K562 (cell line): ENCODE measurements around the gene ABCA7. TPM values are rescaled to one million over a fixed set of nuclear protein-coding genes. Genes with fewer than 3 reads are reported as not detected.
A peak's percentile ranks its signal among the peaks of the same experiment; 100 is the strongest.

ENCODE experiments used
- BRF1 ChIP-seq: IDR thresholded peaks from 3 replicates; pipeline ENCODE4 v1.6.1; 2011; ENCODE audit warnings: borderline replicate concordance, mild to moderate bottlenecking; ENCODE audit not compliant: insufficient read length; ENCODE audit errors: extremely low read depth
- ELF4 ChIP-seq: fragments of 450-650 bp; formaldehyde crosslinking; IDR thresholded peaks from 2 replicates; pipeline ENCODE4 v1.4.0; 2022; ENCODE audit warnings: missing genetic modification characterization
- EZH2 ChIP-seq: IDR thresholded peaks from 2 replicates; pipeline ENCODE4 v1.6.1; 2012; ENCODE audit warnings: low read depth, mild to moderate bottlenecking, inconsistent platforms, low read length, borderline replicate concordance
- NR4A1 ChIP-seq, 2 experiments: fragments of 250-450 bp in 1 of 2; fragments of 450-650 bp in 1 of 2; sonication (Bioruptor Pico) in 1 of 2; IDR thresholded peaks; 2 replicates each; pipeline versions ENCODE4 v1.4.0 to v1.6.1; 2016 to 2020; ENCODE audit warnings: mild to moderate bottlenecking in 2 of 2, missing compliant biosample characterization in 1 of 2, missing genetic modification characterization in 1 of 2, moderate library complexity in 1 of 2
- PCBP2 ChIP-seq: fragments of 200-400 bp; formaldehyde crosslinking; IDR thresholded peaks from 2 replicates; pipeline ENCODE4 v1.6.1; 2018; ENCODE audit warnings: low read length, low read depth, mild to moderate bottlenecking, moderate library complexity; ENCODE audit not compliant: poor library complexity, severe bottlenecking
- PRMT5 ChIP-seq: sonication (generic); formaldehyde crosslinking; IDR thresholded peaks from 2 replicates; pipeline ENCODE4 v1.5.0; 2020; ENCODE audit warnings: missing genetic modification reagents
- PTBP1 ChIP-seq: fragments of 200-400 bp; formaldehyde crosslinking; IDR thresholded peaks from 2 replicates; pipeline ENCODE4 v1.6.1; 2017; ENCODE audit warnings: low read depth, low read length
- RBBP5 ChIP-seq: fragments of 200-600 bp; sonication (generic); IDR thresholded peaks from 2 replicates; pipeline ENCODE4 v1.6.1; 2012; ENCODE audit warnings: borderline replicate concordance, mild to moderate bottlenecking, low read length, control low read depth, inconsistent platforms; ENCODE audit not compliant: insufficient read depth, poor library complexity, severe bottlenecking
- RBFOX2 ChIP-seq: fragments of 200-400 bp; formaldehyde crosslinking; IDR thresholded peaks from 2 replicates; pipeline ENCODE4 v1.6.1; 2017; ENCODE audit warnings: low read depth, mild to moderate bottlenecking, low read length, moderate library complexity
- RBM22 ChIP-seq: fragments of 200-400 bp; formaldehyde crosslinking; IDR thresholded peaks from 2 replicates; pipeline ENCODE4 v1.6.1; 2018; ENCODE audit warnings: low read length, low read depth; ENCODE audit not compliant: poor library complexity, severe bottlenecking
- STAG1 ChIP-seq: sonication (generic); formaldehyde crosslinking; IDR thresholded peaks from 2 replicates; pipeline ENCODE4 v1.5.0; 2020; ENCODE audit warnings: missing genetic modification reagents, borderline replicate concordance
- ZEB2 ChIP-seq: fragments of 450-650 bp; IDR thresholded peaks from 2 replicates; pipeline ENCODE4 v1.6.1; 2016
- polyA plus RNA-seq, 8 experiments: library from polyadenylated mRNA; depleted of rRNA in 4 of 8; stranded (reverse) in 5 of 8; unstranded in 3 of 8; fragments of >200 nt; fragmentation: Nextera tagmentation in 2 of 8; fragmentation: Illumina TruSeq in 1 of 8; extraction: Ambion mirVana in 2 of 8; extraction: Trizol in 1 of 8; gene quantifications; 2 replicates each; pipeline versions ENCODE4 v1.2.1 to v1.2.3, GENCODE V29; 2011 to 2014; ENCODE audit warnings: inconsistent platforms in 1 of 8, missing spikeins in 1 of 8
- total RNA-seq, 7 experiments: library from RNA; depleted of rRNA in 6 of 7; stranded (reverse); fragments of >200 nt in 6 of 7; fragmentation: Illumina TruSeq in 2 of 7; extraction: Trizol in 2 of 7; gene quantifications; 2 replicates each; pipeline versions ENCODE4 v1.2.1 to v1.2.3, GENCODE V29; 2011 to 2021; ENCODE audit warnings: low replicate concordance in 1 of 7
- TF ChIP-seq, protein P1 (sequence below): sonication (generic); formaldehyde crosslinking; IDR thresholded peaks from 2 replicates; pipeline ENCODE4 v1.8.0; 2023; ENCODE audit warnings: mild to moderate bottlenecking, missing genetic modification reagents
- TF ChIP-seq, protein P2 (sequence below): fragments of 250-450 bp; sonication (Bioruptor Pico); IDR thresholded peaks from 2 replicates; pipeline ENCODE4 v1.4.0; 2020
- TF ChIP-seq, protein P3 (sequence below), 3 experiments: fragments of 200-800 bp in 1 of 3; sonication (Bioruptor generic) in 1 of 3; sonication (generic) in 1 of 3; formaldehyde crosslinking in 1 of 3; IDR thresholded peaks; 2 replicates each; pipeline versions ENCODE4 v1.6.1 to v1.8.0; 2016 to 2022; ENCODE audit warnings: mild to moderate bottlenecking in 2 of 3, missing compliant biosample characterization in 2 of 3, missing genetic modification characterization in 2 of 3, missing genetic modification reagents in 1 of 3
- TF ChIP-seq, protein P4 (sequence below): fragments of 250-450 bp; sonication (Bioruptor Pico); IDR thresholded peaks from 2 replicates; pipeline ENCODE4 v1.9.0; 2021; ENCODE audit warnings: mild to moderate bottlenecking, inconsistent platforms
- TF ChIP-seq, protein P5 (sequence below): IDR thresholded peaks from 2 replicates; pipeline ENCODE4 v1.6.1; 2016; ENCODE audit warnings: missing genetic modification characterization, missing compliant biosample characterization

ABCA7 gene
- total and polyA plus RNA-seq, 9 of the 15 experiments (the other 6 are each of a cell fraction or from before 2014, with no cell fraction given): 2.3 to 96.1 (median 31.2) TPM

DNA sequence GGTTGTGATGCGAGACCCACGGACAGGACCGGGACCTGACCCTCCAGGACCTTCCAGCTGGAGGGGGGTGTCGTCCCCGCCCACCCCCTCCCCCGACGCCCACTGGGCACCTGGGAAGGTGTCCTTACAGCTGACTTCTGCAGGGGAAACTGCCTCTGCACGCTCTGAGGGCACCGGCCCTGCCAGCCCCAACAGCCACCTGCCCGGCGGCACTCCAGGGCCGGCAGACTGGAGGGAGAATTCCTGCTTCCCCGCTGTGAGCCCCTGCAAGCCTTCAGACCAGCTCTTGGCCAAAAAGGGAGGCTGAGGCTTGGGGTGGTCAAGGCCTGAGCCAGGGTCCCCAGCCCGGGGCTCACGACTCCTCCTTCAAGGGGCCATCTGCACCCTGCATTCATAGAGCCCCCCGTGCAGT lies 12.3 kb upstream of the ABCA7 start (continued):
- TF ChIP-seq RBFOX2: peak; percentile 68
- no peak for TF ChIP-seq PTBP1
- no peak for TF ChIP-seq BRF1
- no peak for TF ChIP-seq STAG1 (CRISPR knock-in tag)
- TF ChIP-seq RBM22: no peak
- no peak for TF ChIP-seq ZEB2
- TF ChIP-seq EZH2: no peak
- TF ChIP-seq NR4A1 (CRISPR knock-in tag; IDR thresholded peaks at IDR 0.05): no peak
- TF ChIP-seq NR4A1 (tag; IDR thresholded peaks at IDR 0.05): no peak
- no peak for TF ChIP-seq PCBP2
- TF ChIP-seq PRMT5 (CRISPR knock-in tag): 0 out of 2 replicates have a peak, but pooled peaks have one; percentile 45
- TF ChIP-seq, protein P1, sequence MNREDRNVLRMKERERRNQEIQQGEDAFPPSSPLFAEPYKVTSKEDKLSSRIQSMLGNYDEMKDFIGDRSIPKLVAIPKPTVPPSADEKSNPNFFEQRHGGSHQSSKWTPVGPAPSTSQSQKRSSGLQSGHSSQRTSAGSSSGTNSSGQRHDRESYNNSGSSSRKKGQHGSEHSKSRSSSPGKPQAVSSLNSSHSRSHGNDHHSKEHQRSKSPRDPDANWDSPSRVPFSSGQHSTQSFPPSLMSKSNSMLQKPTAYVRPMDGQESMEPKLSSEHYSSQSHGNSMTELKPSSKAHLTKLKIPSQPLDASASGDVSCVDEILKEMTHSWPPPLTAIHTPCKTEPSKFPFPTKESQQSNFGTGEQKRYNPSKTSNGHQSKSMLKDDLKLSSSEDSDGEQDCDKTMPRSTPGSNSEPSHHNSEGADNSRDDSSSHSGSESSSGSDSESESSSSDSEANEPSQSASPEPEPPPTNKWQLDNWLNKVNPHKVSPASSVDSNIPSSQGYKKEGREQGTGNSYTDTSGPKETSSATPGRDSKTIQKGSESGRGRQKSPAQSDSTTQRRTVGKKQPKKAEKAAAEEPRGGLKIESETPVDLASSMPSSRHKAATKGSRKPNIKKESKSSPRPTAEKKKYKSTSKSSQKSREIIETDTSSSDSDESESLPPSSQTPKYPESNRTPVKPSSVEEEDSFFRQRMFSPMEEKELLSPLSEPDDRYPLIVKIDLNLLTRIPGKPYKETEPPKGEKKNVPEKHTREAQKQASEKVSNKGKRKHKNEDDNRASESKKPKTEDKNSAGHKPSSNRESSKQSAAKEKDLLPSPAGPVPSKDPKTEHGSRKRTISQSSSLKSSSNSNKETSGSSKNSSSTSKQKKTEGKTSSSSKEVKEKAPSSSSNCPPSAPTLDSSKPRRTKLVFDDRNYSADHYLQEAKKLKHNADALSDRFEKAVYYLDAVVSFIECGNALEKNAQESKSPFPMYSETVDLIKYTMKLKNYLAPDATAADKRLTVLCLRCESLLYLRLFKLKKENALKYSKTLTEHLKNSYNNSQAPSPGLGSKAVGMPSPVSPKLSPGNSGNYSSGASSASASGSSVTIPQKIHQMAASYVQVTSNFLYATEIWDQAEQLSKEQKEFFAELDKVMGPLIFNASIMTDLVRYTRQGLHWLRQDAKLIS: 0 out of 2 replicates have a peak, but pooled peaks have one; percentile 26
- TF ChIP-seq, protein P2, sequence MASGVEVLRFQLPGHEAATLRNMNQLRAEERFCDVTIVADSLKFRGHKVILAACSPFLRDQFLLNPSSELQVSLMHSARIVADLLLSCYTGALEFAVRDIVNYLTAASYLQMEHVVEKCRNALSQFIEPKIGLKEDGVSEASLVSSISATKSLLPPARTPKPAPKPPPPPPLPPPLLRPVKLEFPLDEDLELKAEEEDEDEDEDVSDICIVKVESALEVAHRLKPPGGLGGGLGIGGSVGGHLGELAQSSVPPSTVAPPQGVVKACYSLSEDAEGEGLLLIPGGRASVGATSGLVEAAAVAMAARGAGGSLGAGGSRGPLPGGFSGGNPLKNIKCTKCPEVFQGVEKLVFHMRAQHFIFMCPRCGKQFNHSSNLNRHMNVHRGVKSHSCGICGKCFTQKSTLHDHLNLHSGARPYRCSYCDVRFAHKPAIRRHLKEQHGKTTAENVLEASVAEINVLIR (CRISPR knock-in tag): no peak
- TF ChIP-seq, protein P3, sequence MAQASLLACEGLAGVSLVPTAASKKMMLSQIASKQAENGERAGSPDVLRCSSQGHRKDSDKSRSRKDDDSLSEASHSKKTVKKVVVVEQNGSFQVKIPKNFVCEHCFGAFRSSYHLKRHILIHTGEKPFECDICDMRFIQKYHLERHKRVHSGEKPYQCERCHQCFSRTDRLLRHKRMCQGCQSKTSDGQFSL (CRISPR knock-in tag; IDR thresholded peaks at IDR 0.05): peak; percentile 16; the same call in 1 of the 2 replicates
- TF ChIP-seq, protein P3 (tag; IDR thresholded peaks at IDR 0.05): no peak
- TF ChIP-seq, protein P4, sequence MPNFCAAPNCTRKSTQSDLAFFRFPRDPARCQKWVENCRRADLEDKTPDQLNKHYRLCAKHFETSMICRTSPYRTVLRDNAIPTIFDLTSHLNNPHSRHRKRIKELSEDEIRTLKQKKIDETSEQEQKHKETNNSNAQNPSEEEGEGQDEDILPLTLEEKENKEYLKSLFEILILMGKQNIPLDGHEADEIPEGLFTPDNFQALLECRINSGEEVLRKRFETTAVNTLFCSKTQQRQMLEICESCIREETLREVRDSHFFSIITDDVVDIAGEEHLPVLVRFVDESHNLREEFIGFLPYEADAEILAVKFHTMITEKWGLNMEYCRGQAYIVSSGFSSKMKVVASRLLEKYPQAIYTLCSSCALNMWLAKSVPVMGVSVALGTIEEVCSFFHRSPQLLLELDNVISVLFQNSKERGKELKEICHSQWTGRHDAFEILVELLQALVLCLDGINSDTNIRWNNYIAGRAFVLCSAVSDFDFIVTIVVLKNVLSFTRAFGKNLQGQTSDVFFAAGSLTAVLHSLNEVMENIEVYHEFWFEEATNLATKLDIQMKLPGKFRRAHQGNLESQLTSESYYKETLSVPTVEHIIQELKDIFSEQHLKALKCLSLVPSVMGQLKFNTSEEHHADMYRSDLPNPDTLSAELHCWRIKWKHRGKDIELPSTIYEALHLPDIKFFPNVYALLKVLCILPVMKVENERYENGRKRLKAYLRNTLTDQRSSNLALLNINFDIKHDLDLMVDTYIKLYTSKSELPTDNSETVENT (CRISPR knock-in tag): no peak
- TF ChIP-seq, protein P5, sequence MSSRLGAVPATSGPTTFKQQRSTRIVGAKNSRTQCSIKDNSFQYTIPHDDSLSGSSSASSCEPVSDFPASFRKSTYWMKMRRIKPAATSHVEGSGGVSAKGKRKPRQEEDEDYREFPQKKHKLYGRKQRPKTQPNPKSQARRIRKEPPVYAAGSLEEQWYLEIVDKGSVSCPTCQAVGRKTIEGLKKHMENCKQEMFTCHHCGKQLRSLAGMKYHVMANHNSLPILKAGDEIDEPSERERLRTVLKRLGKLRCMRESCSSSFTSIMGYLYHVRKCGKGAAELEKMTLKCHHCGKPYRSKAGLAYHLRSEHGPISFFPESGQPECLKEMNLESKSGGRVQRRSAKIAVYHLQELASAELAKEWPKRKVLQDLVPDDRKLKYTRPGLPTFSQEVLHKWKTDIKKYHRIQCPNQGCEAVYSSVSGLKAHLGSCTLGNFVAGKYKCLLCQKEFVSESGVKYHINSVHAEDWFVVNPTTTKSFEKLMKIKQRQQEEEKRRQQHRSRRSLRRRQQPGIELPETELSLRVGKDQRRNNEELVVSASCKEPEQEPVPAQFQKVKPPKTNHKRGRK (tag): no peak
- peak; percentile 17 for TF ChIP-seq RBBP5
- no peak for TF ChIP-seq ELF4 (CRISPR knock-in tag)
